HG03064 (cell line): Measurements from ENCODE around the gene HLTF.
"Not testable (repeated sequence)": the region's sequence is repeated elsewhere in the genome, so short reads cannot be mapped to it uniquely, and the experiment has no call there.

Experiments used
- ATAC-seq: cut with Tn5 transposase; IDR thresholded peaks from one replicate; pipeline ENCODE4 v1.9.1; 2021; ENCODE audit warnings: low read depth; ENCODE audit not compliant: unreplicated experiment

HLTF gene

GRCh38 chr3:149086232-149086988, at the start of gene HLTF:
TSS of gene HLTF (minus strand) at chr3:149086533. CDS start at chr3:149086336, 197 bp downstream.
- peak; percentile 99 for ATAC-seq

DNA sequence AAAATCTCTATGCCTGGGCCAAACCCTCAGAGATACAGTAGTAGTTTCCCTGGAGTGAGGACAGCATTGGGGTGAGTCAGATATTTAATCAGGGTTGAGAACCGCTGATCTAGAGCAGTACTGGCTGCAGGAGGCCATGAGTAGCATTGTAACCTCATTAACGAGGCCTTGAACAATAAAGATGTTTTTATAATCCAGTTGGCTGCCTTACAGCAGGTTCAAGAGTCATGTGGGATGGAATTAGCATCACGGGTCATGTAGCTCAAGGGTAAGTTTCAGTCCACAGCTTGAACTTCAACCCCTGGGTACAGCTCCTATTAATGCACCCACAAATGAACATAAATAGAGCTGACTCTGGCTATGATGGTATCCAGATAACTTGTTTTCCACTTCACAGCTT, 48.2 kb upstream of the HLTF start:
- ATAC-seq = no peak

GRCh38 chr3:149131589-149131988, 45.3 kb upstream of the HLTF start:
- ATAC-seq = no peak

GRCh38 chr3:149129326-149130205, 43.2 kb upstream of the HLTF start, which contains the start of gene HPS3:
TSS of gene HPS3 (plus strand) at chr3:149129638. CDS start at chr3:149129724, 86 bp downstream.
- ATAC-seq = peak; percentile 96

GRCh38 chr3:149128821-149129220, 42.5 kb upstream of the HLTF start:
- peak; percentile 1 for ATAC-seq

DNA sequence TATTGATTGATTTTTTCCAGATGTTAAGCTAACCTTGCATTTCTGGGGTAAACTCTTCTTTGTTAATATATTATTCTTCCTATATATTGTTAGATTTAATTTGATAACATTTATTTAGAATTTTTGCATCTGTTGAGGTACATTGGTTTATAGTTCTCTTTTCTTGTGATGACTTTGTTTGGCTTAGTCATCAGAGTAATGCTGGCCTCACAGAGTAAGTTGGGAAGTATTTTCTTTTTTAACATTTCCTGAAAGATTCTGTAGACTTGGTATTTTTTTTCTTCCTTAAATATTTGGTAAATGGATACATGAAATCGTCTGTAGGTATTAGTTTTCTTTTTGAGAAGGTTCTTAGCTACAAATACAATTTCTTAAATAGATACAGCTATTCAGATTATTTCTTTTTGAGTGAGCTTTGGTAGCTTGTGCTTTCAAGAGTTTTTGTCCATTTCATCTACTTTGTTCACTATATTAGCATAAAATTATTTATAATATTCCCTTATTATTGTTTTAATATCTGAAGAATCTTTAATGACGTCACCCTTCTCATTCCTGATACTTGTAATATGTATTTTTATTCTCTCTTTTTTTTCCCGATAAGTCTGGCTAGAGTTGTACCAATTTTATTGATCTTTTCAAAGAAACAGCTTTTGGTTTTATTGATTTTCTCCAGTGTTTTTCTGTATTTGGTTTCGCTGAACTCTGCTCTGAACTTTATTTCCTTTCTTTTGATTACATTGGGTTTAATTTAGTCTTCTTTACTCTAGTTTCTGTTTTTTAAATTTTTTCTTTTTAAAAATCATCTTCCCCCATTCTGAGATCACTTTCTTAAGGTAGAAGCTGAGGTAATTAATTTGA, 36.6 kb upstream of the HLTF start:
- no peak for ATAC-seq

DNA sequence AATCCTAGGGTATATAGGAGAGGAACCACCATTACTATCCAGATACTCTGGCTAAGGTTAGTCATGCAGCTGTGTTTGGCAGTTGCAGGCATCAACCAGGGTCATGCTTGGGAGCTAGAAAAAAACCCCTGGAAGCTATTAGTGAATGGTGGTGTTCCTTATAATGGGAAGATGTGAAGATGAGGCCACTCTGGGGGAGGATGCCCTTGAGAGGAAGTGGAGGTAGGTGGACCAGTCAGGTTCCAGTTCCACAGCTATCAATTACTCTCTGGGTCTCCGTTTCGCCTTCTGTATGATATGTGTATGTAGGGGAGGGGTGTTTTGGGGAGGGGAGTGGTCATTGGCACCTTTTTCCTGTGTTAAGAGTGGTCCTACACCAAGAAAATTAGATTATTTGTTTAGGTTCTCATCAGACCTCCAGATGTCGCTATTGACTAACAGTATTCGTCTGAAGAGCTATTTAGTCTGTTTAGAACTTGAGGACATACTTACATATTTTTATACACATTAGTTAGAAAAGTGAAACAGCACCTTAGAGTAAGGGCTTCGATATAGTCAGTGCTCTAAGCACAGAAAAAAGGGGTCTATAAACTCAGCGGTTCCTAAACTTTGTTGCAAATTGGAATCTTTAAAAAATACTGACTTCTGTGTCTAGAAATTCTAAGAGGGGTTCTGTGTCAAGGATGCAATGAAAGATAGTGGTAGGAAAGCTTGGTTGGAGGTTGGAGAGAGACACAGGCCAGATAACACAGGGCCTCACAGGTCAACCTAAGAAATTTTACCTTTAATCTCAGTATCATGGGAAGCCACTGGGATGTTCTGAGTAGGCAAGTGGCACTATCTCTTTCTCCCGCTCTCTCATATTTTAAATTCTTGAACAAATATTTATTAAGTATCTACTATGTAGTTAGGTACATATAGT, 34.0 kb upstream of the HLTF start:
- ATAC-seq = no peak

DNA sequence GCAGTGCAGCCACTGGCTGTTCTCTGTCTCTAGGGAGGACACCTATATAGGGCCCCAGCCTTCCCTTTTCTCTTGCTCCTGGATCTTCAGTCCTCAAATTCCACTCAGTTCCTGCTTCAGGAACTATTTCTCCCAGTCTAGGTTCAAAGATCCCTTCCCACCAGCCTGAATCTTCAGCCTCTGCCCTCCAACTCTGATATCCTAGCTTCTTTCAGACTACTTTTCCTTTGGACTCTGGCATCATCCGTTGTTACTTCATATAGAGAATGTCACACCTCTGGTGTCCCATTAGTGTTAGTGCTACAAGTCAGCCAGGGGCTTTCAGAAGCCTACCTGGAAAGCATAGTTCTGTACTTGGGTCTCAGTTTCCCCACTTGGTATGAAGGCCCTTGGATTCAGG, 33.1 kb upstream of the HLTF start:
- ATAC-seq = no peak

GRCh38 chr3:149118724-149119123, 32.4 kb upstream of the HLTF start:
- no peak for ATAC-seq

DNA sequence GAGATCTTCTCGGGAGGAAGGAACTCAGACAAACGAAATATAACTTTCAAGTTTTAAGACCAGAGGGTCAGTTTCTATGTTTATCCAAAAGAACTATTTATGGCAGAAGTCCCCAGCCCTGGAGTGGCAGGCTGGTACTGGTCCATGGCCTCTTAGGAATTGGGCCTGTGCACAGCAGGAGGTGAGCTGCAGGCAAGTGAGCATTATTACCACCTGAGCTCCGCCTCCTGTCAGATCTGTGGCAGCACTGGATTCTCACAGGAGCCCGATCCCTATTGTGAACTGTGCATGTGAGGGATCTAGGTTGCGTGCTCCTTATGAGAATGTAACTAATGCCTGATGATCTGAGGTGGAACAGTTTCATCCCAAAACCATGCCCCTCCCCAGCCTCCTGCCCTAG, 28.8 kb upstream of the HLTF start:
- no peak for ATAC-seq

- ATAC-seq = no peak
These were observed 28.1 kb upstream of the HLTF start for GRCh38 chr3:149114458-149114857.

- ATAC-seq = no peak
These were observed 18.2 kb upstream of the HLTF start for GRCh38 chr3:149104484-149104883.

GRCh38 chr3:149101641-149102040, 15.3 kb upstream of the HLTF start:
- no peak for ATAC-seq

DNA sequence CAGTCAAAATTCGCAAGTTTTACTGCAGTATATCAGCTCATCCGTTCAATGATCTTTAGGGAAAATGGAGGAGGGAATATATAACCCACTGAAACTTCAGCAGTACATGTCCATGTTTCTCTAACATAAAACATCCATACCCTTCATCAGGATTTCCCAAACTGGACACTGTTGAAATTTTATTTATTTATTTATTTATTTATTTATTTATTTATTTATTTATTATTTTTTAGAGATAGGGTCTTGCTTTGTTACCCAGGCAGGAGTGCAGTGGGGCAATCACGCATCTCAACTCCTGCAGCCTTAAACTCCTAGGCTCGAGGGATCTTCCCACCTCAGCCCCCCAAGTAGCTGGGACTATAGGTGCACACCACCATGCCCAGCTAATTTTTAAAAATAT, 14.8 kb upstream of the HLTF start:
- no peak for ATAC-seq

DNA sequence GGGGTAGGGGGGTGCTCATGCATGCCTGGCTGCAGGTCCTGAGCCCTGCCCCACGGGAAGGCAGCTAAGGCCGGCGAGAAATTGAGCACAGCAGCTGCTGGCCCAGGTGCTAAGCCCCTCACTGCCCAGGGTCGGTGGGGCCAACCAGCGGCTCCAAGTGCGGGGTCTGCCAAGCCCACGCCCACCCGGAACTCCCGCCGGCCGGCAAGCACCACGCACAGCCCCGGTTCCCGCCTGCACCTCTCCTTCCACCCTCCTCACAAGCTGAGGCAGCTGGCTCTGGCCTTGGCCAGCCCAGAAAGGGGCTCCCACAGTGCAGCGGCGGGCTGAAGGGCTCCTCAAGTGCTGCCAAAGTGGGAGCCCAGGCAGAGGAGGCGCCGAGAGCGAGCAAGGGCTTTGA, 11.7 kb upstream of the HLTF start:
- ATAC-seq = not testable (repeated sequence)

- peak; percentile 88 for ATAC-seq
These were observed 9.2 kb upstream of the HLTF start for GRCh38 chr3:149095487-149095886.

- ATAC-seq = no peak
These were observed 5.7 kb upstream of the HLTF start for GRCh38 chr3:149091983-149092382.

DNA sequence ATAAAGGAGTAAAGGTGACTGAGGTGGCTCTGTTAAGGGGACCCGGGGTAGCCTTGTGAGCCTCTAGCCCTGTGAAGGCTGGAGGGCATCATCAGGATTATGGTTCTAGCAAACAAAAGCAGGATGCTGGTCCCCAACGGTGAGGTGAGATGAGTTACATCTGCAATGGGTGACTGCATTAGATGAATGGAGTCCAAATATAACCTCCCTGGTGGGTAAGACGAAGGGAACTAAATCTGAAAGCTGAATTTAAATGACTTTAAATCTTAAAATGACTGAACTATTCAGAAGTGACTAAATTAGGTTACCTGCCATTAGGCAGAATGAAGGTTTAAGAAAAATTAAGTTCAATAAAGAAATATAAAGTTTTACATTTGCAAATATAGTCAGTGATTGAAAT, 4.6 kb upstream of the HLTF start:
- no peak for ATAC-seq

GRCh38 chr3:149090461-149090860, 4.1 kb upstream of the HLTF start:
- ATAC-seq = no peak

- ATAC-seq = no peak
These were observed 3.1 kb upstream of the HLTF start for GRCh38 chr3:149089395-149089794.
